OCI-LY7 (cell line): ENCODE results near the gene CERS6. TPM values are rescaled to one million over a fixed set of nuclear protein-coding genes. Genes with fewer than 3 reads are reported as not detected.

Experiments used
- BruUV-seq: library from RNA; stranded (reverse); fragments of 400-500 nt; replicated peaks from 2 replicates; lab custom pipeline; 2021; lab: Mats Ljungman, UMichigan
- CTCF ChIA-PET: fragments of 300-600 bp; sonication (Branson Sonifier 250); formaldehyde crosslinking; loops from one replicate; lab custom pipeline; 2022; ENCODE audit warnings: antibody characterized with exemption; ENCODE audit not compliant: unreplicated experiment; lab: Charles Lee
- POLR2A ChIA-PET: fragments of 300-600 bp; sonication (Branson Sonifier 250); formaldehyde crosslinking; loops from one replicate; lab custom pipeline; 2022; ENCODE audit warnings: antibody characterized with exemption; lab: Charles Lee
- DNase-seq: peaks from one replicate; pipeline ENCODE4 v3.0.0-alpha.2; 2015; ENCODE audit warnings: low spot score
- H2AFZ ChIP-seq: fragments of 200-600 bp; sonication (generic), shearing (Covaris generic); 2 replicates; pipeline ENCODE4 v1.6.1; 2014; ENCODE audit warnings: mild to moderate bottlenecking, antibody characterized with exemption, low read length, moderate library complexity
- H3K27ac ChIP-seq: fragments of 200-600 bp; sonication (generic); 2 replicates; pipeline ENCODE4 v1.5.1; 2014; ENCODE audit warnings: mixed run types, low read depth, mild to moderate bottlenecking, moderate library complexity, low read length, inconsistent platforms; ENCODE audit not compliant: poor library complexity, severe bottlenecking
- H3K36me3 ChIP-seq: fragments of 200-600 bp; sonication (generic); 2 replicates; pipeline ENCODE4 v1.6.1; 2014; ENCODE audit warnings: mild to moderate bottlenecking, antibody characterized with exemption, low read length, moderate library complexity, mixed read lengths; ENCODE audit not compliant: insufficient read depth
- H3K4me1 ChIP-seq: fragments of 200-600 bp; sonication (generic); 2 replicates; pipeline ENCODE4 v1.5.1; 2014; ENCODE audit warnings: mild to moderate bottlenecking, low read length; ENCODE audit not compliant: insufficient read depth, poor library complexity, severe bottlenecking
- H3K4me2 ChIP-seq: fragments of 200-600 bp; sonication (generic); 2 replicates; pipeline ENCODE4 v1.6.1; 2014; ENCODE audit warnings: mild to moderate bottlenecking, low read length
- H3K4me3 ChIP-seq: fragments of 200-600 bp; sonication (generic); 2 replicates; pipeline ENCODE4 v1.5.1; 2014; ENCODE audit warnings: mild to moderate bottlenecking, low read depth, low read length; ENCODE audit not compliant: poor library complexity, severe bottlenecking
- H3K79me2 ChIP-seq: fragments of 200-600 bp; sonication (generic); 2 replicates; pipeline ENCODE4 v1.6.1; 2016; ENCODE audit warnings: low read depth, mild to moderate bottlenecking, low read length, moderate library complexity, mixed read lengths; ENCODE audit not compliant: insufficient read depth
- H3K9me2 ChIP-seq: fragments of 200-600 bp; sonication (generic); 2 replicates; pipeline ENCODE4 v1.6.1; 2016; ENCODE audit warnings: mild to moderate bottlenecking, low read length, mixed read lengths; ENCODE audit not compliant: insufficient read depth
- H3K9me3 ChIP-seq: fragments of 200-600 bp; sonication (generic); 2 replicates; pipeline ENCODE4 v1.6.1; 2014; ENCODE audit warnings: mild to moderate bottlenecking, mixed run types, low read length, mixed read lengths
- H4K20me1 ChIP-seq: fragments of 200-600 bp; sonication (generic); 2 replicates; pipeline ENCODE4 v1.6.1; 2014; ENCODE audit warnings: mild to moderate bottlenecking, antibody characterized with exemption, low read length, moderate library complexity, mixed read lengths; ENCODE audit not compliant: insufficient read depth
- EZH2phosphoT487 ChIP-seq: fragments of 200-600 bp; sonication (generic); IDR thresholded peaks from 2 replicates; pipeline ENCODE4 v1.6.1; 2018; ENCODE audit warnings: low read depth, borderline replicate concordance, mild to moderate bottlenecking, mixed run types, antibody characterized with exemption, low read length, moderate library complexity, mixed read lengths
- intact Hi-C: fragments of 100-400 bp; cut with micrococcal nuclease; formaldehyde crosslinking; loops from one replicate; pipeline ENCODE4 v1.10.0; 2022; ENCODE audit not compliant: unreplicated experiment
- total RNA-seq, 2 experiments: library from RNA; depleted of rRNA in 1 of 2; stranded (reverse); fragments of >200 nt in 1 of 2; shearing (Covaris generic) in 1 of 2; gene quantifications; 2 replicates each; pipeline ENCODE4 v1.2.3, GENCODE V29; 2014 to 2022
- TF ChIP-seq, protein P1 (sequence below): fragments of 200-600 bp; sonication (generic); conservative IDR thresholded peaks from 2 replicates; pipeline ENCODE4 v1.5.1; 2014; ENCODE audit warnings: mild to moderate bottlenecking, antibody characterized with exemption, low read length, moderate library complexity, mixed read lengths

The CERS6 gene
- total RNA-seq, 2 experiments from 2014 or later = 0.04 TPM; not detected in 1

DNA sequence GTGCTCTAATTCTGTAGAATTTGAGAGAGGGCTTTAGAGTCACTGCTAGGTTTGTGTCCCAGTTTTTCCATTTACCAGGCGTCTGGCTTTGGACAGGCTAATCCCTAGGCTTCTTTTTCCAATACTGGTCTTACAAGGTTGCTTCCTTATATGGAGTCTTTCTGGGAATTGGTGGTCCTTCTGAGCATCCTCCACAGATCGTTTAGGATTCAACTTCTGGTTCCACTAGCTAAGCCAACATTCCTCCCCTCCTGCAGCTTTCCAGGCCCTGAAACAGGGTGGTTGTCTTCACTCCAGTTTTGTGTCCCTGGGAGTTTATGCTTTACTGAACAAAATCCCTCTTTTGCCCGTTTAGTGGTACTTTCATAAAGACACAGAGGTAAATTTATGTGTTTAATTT lies 170.6 kb downstream of the CERS6 start:
- ChIA-PET POLR2A (no interaction called here), CTCF (no interaction called here)
- Histone ChIP-seq H3K4me3 (no peak overlapping the region), H3K36me3 (no peaks in the 10 kb centered on the region), H2AFZ (no peak overlapping the region), H3K79me2 (no peaks in the 10 kb centered on the region), H3K27ac (no peak overlapping the region), H3K9me2 (no peaks in the 10 kb centered on the region), H3K4me1 (no peaks in the 10 kb centered on the region), H3K4me2 (no peak overlapping the region), H3K9me3 (no peaks in the 10 kb centered on the region), H4K20me1 (no peaks in the 10 kb centered on the region)
- intact Hi-C loops = no loop called here
- TF ChIP-seq, protein P1, sequence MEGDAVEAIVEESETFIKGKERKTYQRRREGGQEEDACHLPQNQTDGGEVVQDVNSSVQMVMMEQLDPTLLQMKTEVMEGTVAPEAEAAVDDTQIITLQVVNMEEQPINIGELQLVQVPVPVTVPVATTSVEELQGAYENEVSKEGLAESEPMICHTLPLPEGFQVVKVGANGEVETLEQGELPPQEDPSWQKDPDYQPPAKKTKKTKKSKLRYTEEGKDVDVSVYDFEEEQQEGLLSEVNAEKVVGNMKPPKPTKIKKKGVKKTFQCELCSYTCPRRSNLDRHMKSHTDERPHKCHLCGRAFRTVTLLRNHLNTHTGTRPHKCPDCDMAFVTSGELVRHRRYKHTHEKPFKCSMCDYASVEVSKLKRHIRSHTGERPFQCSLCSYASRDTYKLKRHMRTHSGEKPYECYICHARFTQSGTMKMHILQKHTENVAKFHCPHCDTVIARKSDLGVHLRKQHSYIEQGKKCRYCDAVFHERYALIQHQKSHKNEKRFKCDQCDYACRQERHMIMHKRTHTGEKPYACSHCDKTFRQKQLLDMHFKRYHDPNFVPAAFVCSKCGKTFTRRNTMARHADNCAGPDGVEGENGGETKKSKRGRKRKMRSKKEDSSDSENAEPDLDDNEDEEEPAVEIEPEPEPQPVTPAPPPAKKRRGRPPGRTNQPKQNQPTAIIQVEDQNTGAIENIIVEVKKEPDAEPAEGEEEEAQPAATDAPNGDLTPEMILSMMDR = no peak
- no peak for TF ChIP-seq EZH2phosphoT487
- DNase-seq = no peak
- BruUV-seq = no TSS peak

GRCh38 chr2:168632709-168633121 lies 176.6 kb downstream of the CERS6 start:
- CTCF ChIA-PET = no interaction called here
- no TSS peak for BruUV-seq

DNA sequence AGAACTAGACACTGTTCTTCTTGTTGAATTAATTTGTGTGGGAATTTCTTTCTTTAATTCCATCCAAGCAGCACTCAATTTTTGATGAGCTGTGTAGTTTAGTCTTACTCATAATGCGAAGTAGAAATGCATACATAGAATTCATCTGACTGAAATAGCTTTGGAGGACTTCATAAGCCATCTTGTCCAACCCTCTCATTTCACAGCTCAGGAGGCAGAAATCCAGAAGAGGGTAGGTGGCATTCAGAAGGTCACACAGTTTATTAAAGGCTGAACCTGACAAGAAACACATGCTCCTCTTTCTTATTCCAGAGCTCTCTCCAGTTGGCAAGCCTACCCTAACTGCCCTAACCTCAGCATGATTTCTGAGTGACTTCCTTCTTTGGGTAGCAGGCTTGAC lies 177.1 kb downstream of the CERS6 start:
- DNase-seq = no peak
- TF ChIP-seq, protein P1 = no peak
- TF ChIP-seq EZH2phosphoT487 = no peak
- Histone ChIP-seq H3K36me3 (no peaks in the 10 kb centered on the region), H4K20me1 (no peaks in the 10 kb centered on the region), H3K4me3 (no peak overlapping the region), H3K9me3 (no peaks in the 10 kb centered on the region), H3K9me2 (no peaks in the 10 kb centered on the region), H3K4me1 (no peaks in the 10 kb centered on the region), H3K27ac (no peak overlapping the region), H3K4me2 (no peak overlapping the region), H3K79me2 (no peaks in the 10 kb centered on the region), H2AFZ (no peak overlapping the region)
- intact Hi-C loops = no loop called here
- POLR2A ChIA-PET = interaction anchor here (0.6 to 0.8 kb wide), 6 partner anchors 11 to 1595 kb away, joined by 3 to 6 read pairs (median 4); no protein-coding TSS in a partner anchor
- CTCF ChIA-PET = no interaction called here
- BruUV-seq = no TSS peak

More at GRCh38 chr2:168632709-168633121, 176.6 kb downstream of the CERS6 start:
- H3K4me1 ChIP-seq = no peaks in the 10 kb centered on the region
- H2AFZ ChIP-seq = no peak overlapping the region
- no peaks in the 10 kb centered on the region for H3K9me3 ChIP-seq
- no peak overlapping the region for H3K4me2 ChIP-seq
- DNase-seq = no peak
- H3K36me3 ChIP-seq = no peaks in the 10 kb centered on the region
- H4K20me1 ChIP-seq = no peaks in the 10 kb centered on the region
- no peaks in the 10 kb centered on the region for H3K79me2 ChIP-seq
- H3K4me3 ChIP-seq = no peak overlapping the region
- intact Hi-C loops = no loop called here
- TF ChIP-seq EZH2phosphoT487 = no peak
- TF ChIP-seq, protein P1 = no peak
- H3K9me2 ChIP-seq = no peaks in the 10 kb centered on the region
- POLR2A ChIA-PET = interaction anchor here (0.6 to 0.8 kb wide), 5 partner anchors 11 to 1595 kb away, joined by 3 to 5 read pairs (median 4); no protein-coding TSS in a partner anchor
- no peak overlapping the region for H3K27ac ChIP-seq
